GM19328 (cell line): Measurements from ENCODE around the gene SHROOM1.

ENCODE experiments used
- ATAC-seq: cut with Tn5 transposase; IDR thresholded peaks from one replicate; pipeline ENCODE4 v1.9.1; 2021; ENCODE audit warnings: mild to moderate bottlenecking, moderate library complexity; ENCODE audit not compliant: unreplicated experiment

Gene SHROOM1

GRCh38 chr5:132854301-132854700, 23.9 kb upstream of the SHROOM1 start:
- ATAC-seq = no peak

- ATAC-seq = no peak
Observed at GRCh38 chr5:132853790-132854189, 23.3 kb upstream of the SHROOM1 start.

GRCh38 chr5:132853323-132853722, 22.9 kb upstream of the SHROOM1 start:
- no peak for ATAC-seq

- ATAC-seq = no peak
Observed at GRCh38 chr5:132850066-132850465, 19.6 kb upstream of the SHROOM1 start.

- no peak for ATAC-seq
Observed at GRCh38 chr5:132849347-132849746, 18.9 kb upstream of the SHROOM1 start.

- ATAC-seq = no peak
Observed at GRCh38 chr5:132848270-132848669, 17.8 kb upstream of the SHROOM1 start.

- no peak for ATAC-seq
Observed at GRCh38 chr5:132841305-132841704, 10.9 kb upstream of the SHROOM1 start.

- no peak for ATAC-seq
Observed at GRCh38 chr5:132840896-132841295, 10.4 kb upstream of the SHROOM1 start.

- no peak for ATAC-seq
Observed at GRCh38 chr5:132840313-132840712, 9.9 kb upstream of the SHROOM1 start.

GRCh38 chr5:132839426-132840301, 9.2 kb upstream of the SHROOM1 start:
- ATAC-seq = no peak

- ATAC-seq = no peak
Observed at GRCh38 chr5:132838516-132839282, 8.3 kb upstream of the SHROOM1 start.

- ATAC-seq = no peak
Observed at GRCh38 chr5:132837868-132838267, 7.4 kb upstream of the SHROOM1 start.

- ATAC-seq = no peak
Observed at GRCh38 chr5:132836852-132837251, 6.4 kb upstream of the SHROOM1 start.

- ATAC-seq = no peak
Observed at GRCh38 chr5:132834057-132834456, 3.6 kb upstream of the SHROOM1 start.

- no peak for ATAC-seq
Observed at GRCh38 chr5:132832612-132833011, 2.2 kb upstream of the SHROOM1 start.

- ATAC-seq = no peak
Observed at GRCh38 chr5:132831095-132831860, 831 bp upstream of the SHROOM1 start.

- peak; percentile 79 for ATAC-seq
Observed at GRCh38 chr5:132829742-132830435, 558 bp downstream of the SHROOM1 start.

- no peak for ATAC-seq
Observed at GRCh38 chr5:132828846-132829494, 1.5 kb downstream of the SHROOM1 start.

- ATAC-seq = no peak
Observed at GRCh38 chr5:132827943-132828673, 2.3 kb downstream of the SHROOM1 start.
